Measurements from ENCODE around the gene CHST10.

GRCh38 chr2:100417711-100418124 lies 250 bp upstream of the CHST10 start:
- TF ChIP-seq CTCF (IDR thresholded peaks at IDR 0.05 in 8 of 11, conservative IDR thresholded peaks at IDR 0.05 in 3 of 11), result no peak
- no peak for TF ChIP-seq POLR2A (IDR thresholded peaks at IDR 0.05)

Data from spleen (tissue), 7 donors.